ENCODE measurements around the gene DR1. TPM values are rescaled to one million over a fixed set of nuclear protein-coding genes. Genes with fewer than 3 reads are reported as not detected.

The DR1 gene
- total RNA-seq, 1 donor from 2014 or later, result 37.7 TPM

Other genes starting within 250 kb of the DR1 start
- gene TMED5, start 165.5 kb upstream of the DR1 start, total RNA-seq, result 41.7 to 43.0 TPM (median 41.8 TPM) in 3 replicates
- gene CCDC18, start 165.2 kb upstream of the DR1 start, total RNA-seq, result 7.5 to 9.9 TPM (median 8.2 TPM) in 3 replicates
- gene FNBP1L, start 102.2 kb downstream of the DR1 start, total RNA-seq, result 71.5 to 74.5 TPM (median 73.7 TPM) in 3 replicates

Data from mesothelial cell of epicardium (in vitro differentiated cells).